IMR-90 (cell line): ENCODE measurements around the gene EVA1C. TPM values are rescaled to one million over a fixed set of nuclear protein-coding genes. Genes with fewer than 3 reads are reported as not detected.

Experiments used
- ATAC-seq: fragments of 200-7000 bp; cut with Tn5 transposase; 2 replicates; pipeline ENCODE4 v1.9.1; 2020; ENCODE audit warnings: low read depth, mild to moderate bottlenecking, moderate library complexity
- BruUV-seq: library from RNA; stranded (reverse); fragments of 400-500 nt; replicated peaks from 2 replicates; lab custom pipeline; 2021; lab: Mats Ljungman, UMichigan
- CTCF ChIA-PET: fragments of 300-600 bp; formaldehyde crosslinking; extraction: SDS; loops from one replicate; lab custom pipeline; 2021; ENCODE audit warnings: antibody characterized with exemption; lab: Yijun Ruan, JAX
- POLR2A ChIA-PET: fragments of 300-600 bp; sonication (Branson Sonifier 250); formaldehyde crosslinking; loops from one replicate; lab custom pipeline; 2022; ENCODE audit warnings: antibody characterized with exemption; ENCODE audit not compliant: unreplicated experiment; lab: Charles Lee
- DNase-seq: peaks from one replicate; pipeline ENCODE4 v3.0.0; 2013
- H2AFZ ChIP-seq: replicated peaks from 2 replicates; pipeline ENCODE3; 2013; ENCODE audit warnings: low read length, mild to moderate bottlenecking; ENCODE audit not compliant: poor library complexity
- H2AK5ac ChIP-seq: 2 replicates; pipeline ENCODE4 v1.6.1; 2013; ENCODE audit warnings: low read depth, low read length, inconsistent platforms
- H2AK9ac ChIP-seq: replicated peaks from 2 replicates; pipeline ENCODE3; 2013; ENCODE audit warnings: mild to moderate bottlenecking, low read depth, low read length, moderate library complexity; ENCODE audit not compliant: poor library complexity
- H2BK120ac ChIP-seq: 2 replicates; pipeline ENCODE4 v1.6.1; 2013; ENCODE audit warnings: low read depth, low read length, inconsistent platforms
- H2BK15ac ChIP-seq: 3 replicates; pipeline ENCODE4 v1.6.1; 2013; ENCODE audit warnings: low read depth, low read length, inconsistent platforms
- H2BK20ac ChIP-seq: 2 replicates; pipeline ENCODE4 v1.6.1; 2013; ENCODE audit warnings: low read depth, mild to moderate bottlenecking, inconsistent platforms, low read length, moderate library complexity
- H2BK5ac ChIP-seq: 2 replicates; pipeline ENCODE4 v1.6.1; 2013; ENCODE audit warnings: mild to moderate bottlenecking, low read depth, low read length, inconsistent platforms; ENCODE audit not compliant: poor library complexity, severe bottlenecking
- H3K14ac ChIP-seq: replicated peaks from 2 replicates; pipeline ENCODE4 v1.6.1; 2013; ENCODE audit warnings: low read depth, low read length, inconsistent platforms
- H3K18ac ChIP-seq: 2 replicates; pipeline ENCODE4 v1.6.1; 2013; ENCODE audit warnings: low read depth, low read length, control low read depth
- H3K23ac ChIP-seq: 2 replicates; pipeline ENCODE4 v1.6.1; 2013; ENCODE audit warnings: low read depth, low read length, inconsistent platforms
- H3K27ac ChIP-seq: 2 replicates; pipeline ENCODE4 v1.5.1; 2013; ENCODE audit warnings: mild to moderate bottlenecking, control low read depth, low read length; ENCODE audit not compliant: insufficient read depth
- H3K27me3 ChIP-seq: 2 replicates; pipeline ENCODE4 v1.6.1; 2013; ENCODE audit warnings: low read length; ENCODE audit not compliant: control insufficient read depth, insufficient read depth
- H3K36me3 ChIP-seq: 2 replicates; pipeline ENCODE4 v1.6.1; 2013; ENCODE audit warnings: low read length, mixed read lengths; ENCODE audit not compliant: control insufficient read depth, insufficient read depth
- H3K4ac ChIP-seq: 2 replicates; pipeline ENCODE4 v1.6.1; 2013; ENCODE audit warnings: low read depth, low read length, inconsistent platforms
- H3K4me1 ChIP-seq: 2 replicates; pipeline ENCODE4 v1.6.1; 2013; ENCODE audit warnings: low read length, mixed read lengths; ENCODE audit not compliant: control insufficient read depth, insufficient read depth
- H3K4me2 ChIP-seq: 2 replicates; pipeline ENCODE4 v1.6.1; 2013; ENCODE audit warnings: low read depth, mild to moderate bottlenecking, control low read depth, low read length, moderate library complexity
- H3K4me3 ChIP-seq: 2 replicates; pipeline ENCODE4 v1.5.1; 2013; ENCODE audit warnings: low read depth, mild to moderate bottlenecking, control low read depth, low read length, moderate library complexity; ENCODE audit not compliant: insufficient read depth
- H3K56ac ChIP-seq: 2 replicates; pipeline ENCODE4 v1.6.1; 2013; ENCODE audit warnings: low read length, inconsistent platforms; ENCODE audit not compliant: insufficient read depth; ENCODE audit errors: extremely low read depth
- H3K79me1 ChIP-seq, 2 experiments: 2 replicates each; pipeline ENCODE4 v1.6.1; 2013; ENCODE audit warnings: low read length in 2 of 2, inconsistent platforms in 1 of 2, low read depth in 1 of 2
- H3K9ac ChIP-seq: 2 replicates; pipeline ENCODE4 v1.6.1; 2013; ENCODE audit warnings: low read depth, low read length, control low read depth
- H3K9me1 ChIP-seq: 2 replicates; pipeline ENCODE4 v1.6.1; 2013; ENCODE audit warnings: low read length, inconsistent platforms; ENCODE audit not compliant: insufficient read depth
- H3K9me3 ChIP-seq: 2 replicates; pipeline ENCODE4 v1.6.1; 2013; ENCODE audit warnings: low read length; ENCODE audit not compliant: control insufficient read depth, insufficient read depth
- H4K20me1 ChIP-seq: 2 replicates; pipeline ENCODE4 v1.6.1; 2013; ENCODE audit warnings: low read length, inconsistent platforms; ENCODE audit not compliant: insufficient read depth
- H4K5ac ChIP-seq: 2 replicates; pipeline ENCODE4 v1.6.1; 2013; ENCODE audit warnings: mild to moderate bottlenecking, low read depth, low read length, control low read depth
- H4K8ac ChIP-seq, 2 experiments: 2 replicates each; pipeline ENCODE4 v1.6.1; 2013; ENCODE audit warnings: low read depth in 2 of 2, low read length in 2 of 2, control low read depth in 1 of 2, inconsistent platforms in 1 of 2
- H4K91ac ChIP-seq: 2 replicates; pipeline ENCODE4 v1.6.1; 2013; ENCODE audit warnings: low read depth, low read length, inconsistent platforms; ENCODE audit not compliant: insufficient read depth
- CHD1 ChIP-seq: IDR thresholded peaks from 2 replicates; pipeline ENCODE4 v1.6.1; 2012; ENCODE audit warnings: low read depth, low read length, improper control_type of control experiment
- MAZ ChIP-seq: IDR thresholded peaks from 2 replicates; pipeline ENCODE4 v1.6.1; 2012; ENCODE audit warnings: low read depth, mild to moderate bottlenecking, low read length, improper control_type of control experiment, moderate library complexity, borderline replicate concordance
- WGBS, 2 experiments: methylation state at CpG; one replicate each; pipeline versions ENCODE4 v1.1.5 to v1.1.7; 2013; ENCODE audit warnings: missing lambda C conversion rate in 2 of 2; ENCODE audit not compliant: insufficient read length in 1 of 2; ENCODE audit errors: extremely low coverage in 2 of 2; 5-methylcytosine and 5-hydroxymethylcytosine counted together
- dilution Hi-C: fragments of 300-500 bp; cut with HindIII; formaldehyde crosslinking; loops from one replicate; pipeline ENCODE4 v1.14.3; 2018; ENCODE audit warnings: low sequenced_read_pairs; ENCODE audit not compliant: unreplicated experiment
- in situ Hi-C: fragments of 300-500 bp; cut with MboI; formaldehyde crosslinking; loops from 3 replicates; pipeline ENCODE4 v1.14.3; 2019; ENCODE audit warnings: low sequenced_read_pairs, inconsistent platforms, mixed read lengths
- intact Hi-C: fragments of 100-400 bp; cut with micrococcal nuclease; formaldehyde crosslinking; loops from 2 replicates; pipeline ENCODE4 v1.10.0; 2022
- polyA plus RNA-seq, 3 experiments: library from polyadenylated mRNA; depleted of rRNA; stranded (reverse); fragments of >200 nt; gene quantifications; 2 replicates each; pipeline ENCODE4 v1.2.3, GENCODE V29; 2012; ENCODE audit warnings: low replicate concordance in 1 of 3
- total RNA-seq: library from RNA; depleted of rRNA; stranded (reverse); fragments of >200 nt; gene quantifications from 2 replicates; pipeline ENCODE4 v1.2.3, GENCODE V29; 2012
- TF ChIP-seq, protein P1 (sequence below): fragments of 150-350 bp; IDR thresholded peaks from 2 replicates; pipeline ENCODE4 v1.6.1; 2017; ENCODE audit warnings: mild to moderate bottlenecking, antibody characterized with exemption, low read length, low read depth
- TF ChIP-seq, protein P2 (sequence below): fragments of 150-350 bp; IDR thresholded peaks from 2 replicates; pipeline ENCODE4 v1.6.1; 2016; ENCODE audit warnings: low read depth, mild to moderate bottlenecking, low read length, moderate library complexity, borderline replicate concordance

The EVA1C gene
- total and polyA plus RNA-seq, 2 of the 4 experiments (the other 2 are of a cell fraction): 0.72 to 1.1 TPM

DNA sequence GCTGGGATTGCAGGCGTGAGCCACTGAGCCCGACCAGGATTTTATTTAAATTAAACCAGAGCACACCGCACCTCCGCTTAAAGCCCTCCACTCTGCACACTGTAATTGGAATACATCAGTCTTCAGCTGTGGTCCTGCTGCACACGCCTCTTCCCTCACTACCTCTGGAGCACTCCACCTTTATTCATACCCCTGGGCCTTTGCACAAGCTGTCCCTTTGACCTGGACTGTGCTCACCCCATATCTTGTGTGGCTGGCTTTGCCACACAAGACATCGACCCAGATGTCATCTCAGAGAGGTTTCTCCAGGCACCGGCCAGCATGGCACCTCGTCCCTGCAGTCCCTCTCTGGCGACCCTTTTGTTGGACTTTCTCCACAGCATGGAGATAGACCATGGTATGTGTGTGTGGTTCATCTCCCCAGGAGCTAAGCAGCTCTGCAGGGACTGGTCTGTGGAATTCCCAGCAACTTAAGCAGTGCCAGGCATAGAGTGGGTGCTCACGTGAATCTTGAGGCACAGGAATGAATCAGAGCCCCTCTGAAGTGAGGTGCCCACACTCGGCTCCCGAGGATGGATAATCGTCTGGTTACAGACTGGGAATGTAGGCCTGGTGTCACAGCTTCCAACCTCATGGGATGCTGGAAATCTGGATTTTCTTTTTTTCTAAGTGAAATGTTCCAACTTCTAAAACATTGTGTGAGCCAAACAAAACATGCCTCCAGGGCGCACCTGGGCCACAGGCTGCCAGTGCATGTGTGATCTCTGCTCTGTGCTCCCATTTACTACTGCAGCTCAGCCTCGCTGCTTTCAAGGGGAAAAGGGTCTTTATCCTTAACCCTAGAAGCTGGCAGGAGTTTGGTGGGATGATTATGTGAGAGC is 61.9 kb downstream of the EVA1C start:
- Histone ChIP-seq H3K4ac (0 out of 2 replicates have a peak overlapping the region, but pooled peaks have one; percentile 7), H3K9me3 (no peaks in the 10 kb centered on the region), H4K20me1 (no peaks in the 10 kb centered on the region), H3K4me3 (no peak overlapping the region), H3K56ac (no peak overlapping the region), H2AK9ac (no peak overlapping the region), H3K4me2 (peak overlapping the region; percentile 16; the same call in 1 of the 2 replicates), H3K9me1 (no peaks in the 10 kb centered on the region; the same call in 1 of the 2 replicates), H3K9ac (no peak overlapping the region), H3K14ac (peak overlapping the region; percentile 39; the same call in 1 of the 2 replicates), H2AK5ac (no peak overlapping the region), H4K8ac (no peak overlapping the region), H3K18ac (peak overlapping the region; percentile 51; the same call in 1 of the 2 replicates), H2BK15ac (0 out of 3 replicates have a peak overlapping the region, but pooled peaks have one; percentile 9), H3K4me1 (peaks cover 5% of the 10 kb centered on the region), H3K79me1 (no peaks in the 10 kb centered on the region), H2BK5ac (no peak overlapping the region), H4K91ac (0 out of 2 replicates have a peak overlapping the region, but pooled peaks have one; percentile 19), H3K27ac (no peak overlapping the region), H4K5ac (0 out of 2 replicates have a peak overlapping the region, but pooled peaks have one; percentile 24), H2AFZ (peak overlapping the region; percentile 62), H2BK120ac (no peak overlapping the region), H2BK20ac (no peak overlapping the region), H3K23ac (no peak overlapping the region), H3K27me3 (no peaks in the 10 kb centered on the region), H3K36me3 (peaks cover 1% of the 10 kb centered on the region; the same call in 1 of the 2 replicates)
- intact Hi-C loops (no loop called here), in situ Hi-C loops (no loop called here), dilution Hi-C loops (no loop called here)
- TF ChIP-seq CHD1 (no peak), MAZ (no peak)
- TF ChIP-seq, protein P1, sequence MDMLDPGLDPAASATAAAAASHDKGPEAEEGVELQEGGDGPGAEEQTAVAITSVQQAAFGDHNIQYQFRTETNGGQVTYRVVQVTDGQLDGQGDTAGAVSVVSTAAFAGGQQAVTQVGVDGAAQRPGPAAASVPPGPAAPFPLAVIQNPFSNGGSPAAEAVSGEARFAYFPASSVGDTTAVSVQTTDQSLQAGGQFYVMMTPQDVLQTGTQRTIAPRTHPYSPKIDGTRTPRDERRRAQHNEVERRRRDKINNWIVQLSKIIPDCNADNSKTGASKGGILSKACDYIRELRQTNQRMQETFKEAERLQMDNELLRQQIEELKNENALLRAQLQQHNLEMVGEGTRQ: no peak
- TF ChIP-seq, protein P2, sequence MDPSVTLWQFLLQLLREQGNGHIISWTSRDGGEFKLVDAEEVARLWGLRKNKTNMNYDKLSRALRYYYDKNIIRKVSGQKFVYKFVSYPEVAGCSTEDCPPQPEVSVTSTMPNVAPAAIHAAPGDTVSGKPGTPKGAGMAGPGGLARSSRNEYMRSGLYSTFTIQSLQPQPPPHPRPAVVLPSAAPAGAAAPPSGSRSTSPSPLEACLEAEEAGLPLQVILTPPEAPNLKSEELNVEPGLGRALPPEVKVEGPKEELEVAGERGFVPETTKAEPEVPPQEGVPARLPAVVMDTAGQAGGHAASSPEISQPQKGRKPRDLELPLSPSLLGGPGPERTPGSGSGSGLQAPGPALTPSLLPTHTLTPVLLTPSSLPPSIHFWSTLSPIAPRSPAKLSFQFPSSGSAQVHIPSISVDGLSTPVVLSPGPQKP: no peak
- BruUV-seq: no TSS peak
- WGBS, 2 experiments: 82% methylated on average over 4 of the region's 15 CpGs; no CpG with 5 or more reads in 1 of the 2 experiments
- DNase-seq: no peak
- no peak for ATAC-seq
- ChIA-PET CTCF (no interaction called here), POLR2A (no interaction called here)
